H1 (cell line): ENCODE results near the gene ATOH1.

Experiments
- GABPA ChIP-seq: IDR thresholded peaks from 2 replicates; pipeline ENCODE4 v1.6.1; 2011; ENCODE audit warnings: mild to moderate bottlenecking, low read length, moderate library complexity, borderline replicate concordance; ENCODE audit not compliant: insufficient read depth
- POLR2A ChIP-seq, 2 experiments: IDR thresholded peaks; 1 replicate in 1 of 2; 2 replicates in 1 of 2; pipeline ENCODE4 v1.6.1; 2011; ENCODE audit warnings: low read depth in 2 of 2, low read length in 2 of 2, mild to moderate bottlenecking in 2 of 2; ENCODE audit errors: control extremely low read depth in 1 of 2
- SRF ChIP-seq: IDR thresholded peaks from 2 replicates; pipeline ENCODE4 v1.6.1; 2011; ENCODE audit warnings: mild to moderate bottlenecking, low read depth, low read length, moderate library complexity

- no peak for TF ChIP-seq SRF
- no peak for TF ChIP-seq GABPA
- TF ChIP-seq POLR2A (IDR thresholded peaks at IDR 0.05; ENCODE audit: control extremely low read depth in 1 of 2, low read depth in 2 of 2, low read length in 2 of 2) = no peak
Observed at GRCh38 chr4:93852680-93853079, 24.1 kb downstream of the ATOH1 start.
